DOHH2 (cell line): ENCODE measurements around the gene DSCAML1.

Experiments
- H3F3A ChIP-seq: fragments of 200-600 bp; sonication (generic), shearing (Covaris generic); 2 replicates; pipeline ENCODE4 v1.6.0; 2016; ENCODE audit warnings: antibody characterized with exemption, mild to moderate bottlenecking; ENCODE audit not compliant: control insufficient read depth, insufficient read depth
- H3K27ac ChIP-seq: fragments of 200-600 bp; sonication (generic); 2 replicates; pipeline ENCODE4 v1.5.1; 2014; ENCODE audit warnings: low read depth, mild to moderate bottlenecking, low read length, moderate library complexity
- H3K27me3 ChIP-seq: fragments of 200-600 bp; sonication (generic); 2 replicates; pipeline ENCODE4 v1.6.1; 2014; ENCODE audit warnings: mild to moderate bottlenecking, low read length, mixed read lengths; ENCODE audit not compliant: control insufficient read depth
- H3K36me3 ChIP-seq: fragments of 200-600 bp; sonication (generic); 2 replicates; pipeline ENCODE4 v1.6.1; 2014; ENCODE audit warnings: mild to moderate bottlenecking, low read length, moderate library complexity, mixed read lengths; ENCODE audit not compliant: control insufficient read depth
- H3K4me1 ChIP-seq: fragments of 200-600 bp; sonication (generic); 2 replicates; pipeline ENCODE4 v1.6.1; 2014; ENCODE audit warnings: mild to moderate bottlenecking, low read length, mixed read lengths; ENCODE audit not compliant: control insufficient read depth
- H3K4me2 ChIP-seq: fragments of 200-600 bp; sonication (generic); 2 replicates; pipeline ENCODE4 v1.6.0; 2014; ENCODE audit warnings: mild to moderate bottlenecking, low read length, moderate library complexity
- H3K4me3 ChIP-seq: fragments of 200-600 bp; sonication (generic); 2 replicates; pipeline ENCODE4 v1.5.1; 2014; ENCODE audit warnings: mild to moderate bottlenecking, low read length, mixed read lengths
- H3K79me2 ChIP-seq: fragments of 200-600 bp; sonication (generic); 2 replicates; pipeline ENCODE4 v1.6.1; 2014; ENCODE audit warnings: mild to moderate bottlenecking, low read length, mixed read lengths; ENCODE audit not compliant: control insufficient read depth
- H3K9me2 ChIP-seq: fragments of 200-600 bp; sonication (generic); replicated peaks from 2 replicates; pipeline ENCODE4 v1.6.1; 2014; ENCODE audit warnings: mild to moderate bottlenecking, low read length, mixed read lengths; ENCODE audit not compliant: control insufficient read depth
- H3K9me3 ChIP-seq: fragments of 200-600 bp; sonication (generic); 2 replicates; pipeline ENCODE4 v1.6.1; 2014; ENCODE audit warnings: antibody characterized with exemption, low read length, mixed read lengths; ENCODE audit not compliant: control insufficient read depth, insufficient read depth
- H4K20me1 ChIP-seq: fragments of 200-600 bp; sonication (generic); 2 replicates; pipeline ENCODE4 v1.6.0; 2014; ENCODE audit warnings: low read depth, mild to moderate bottlenecking, antibody characterized with exemption, low read length, moderate library complexity; ENCODE audit not compliant: control insufficient read depth, insufficient read depth
- EZH2phosphoT487 ChIP-seq: fragments of 200-600 bp; sonication (generic); IDR thresholded peaks from 2 replicates; pipeline ENCODE4 v1.6.1; 2017; ENCODE audit warnings: borderline replicate concordance, mild to moderate bottlenecking, antibody characterized with exemption, low read length, moderate library complexity, mixed read lengths
- TF ChIP-seq, protein P1 (sequence below): fragments of 200-600 bp; sonication (generic); IDR thresholded peaks from one replicate; pipeline ENCODE4 v1.5.1; 2014; ENCODE audit warnings: antibody characterized with exemption, mild to moderate bottlenecking, low read depth, low read length; ENCODE audit not compliant: poor library complexity, severe bottlenecking

DSCAML1 gene

DNA sequence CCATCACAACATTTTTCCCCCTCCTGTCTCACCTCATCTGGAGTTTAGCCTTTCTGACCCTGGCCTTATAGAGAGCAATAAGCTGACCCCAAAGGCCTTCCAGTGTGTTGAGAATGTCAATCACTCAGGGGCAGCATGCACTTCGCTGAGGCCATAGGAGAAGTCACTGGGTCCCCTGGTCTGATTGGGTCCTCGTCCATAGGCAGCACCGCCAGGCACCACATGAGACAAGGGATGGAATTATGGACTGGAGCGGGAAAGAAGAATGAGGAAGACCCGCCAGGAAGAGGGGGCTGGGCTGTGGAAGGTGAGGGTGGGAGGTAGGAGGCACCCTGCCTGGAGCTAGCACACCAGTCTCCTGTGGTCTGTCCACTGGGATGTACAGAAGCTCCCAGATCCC lies 72.9 kb downstream of the DSCAML1 start:
- no peaks in the 10 kb centered on the region for H3K9me3 ChIP-seq
- no peak overlapping the region for H3K4me2 ChIP-seq
- no peaks in the 10 kb centered on the region for H3K27me3 ChIP-seq
- no peaks in the 10 kb centered on the region for H3K9me2 ChIP-seq
- no peaks in the 10 kb centered on the region for H3K4me1 ChIP-seq
- H4K20me1 ChIP-seq, result no peaks in the 10 kb centered on the region
- no peaks in the 10 kb centered on the region for H3F3A ChIP-seq
- H3K4me3 ChIP-seq, result no peak overlapping the region
- H3K79me2 ChIP-seq, result no peaks in the 10 kb centered on the region
- no peak overlapping the region for H3K27ac ChIP-seq
- TF ChIP-seq EZH2phosphoT487, result no peak
- no peaks in the 10 kb centered on the region for H3K36me3 ChIP-seq

DNA sequence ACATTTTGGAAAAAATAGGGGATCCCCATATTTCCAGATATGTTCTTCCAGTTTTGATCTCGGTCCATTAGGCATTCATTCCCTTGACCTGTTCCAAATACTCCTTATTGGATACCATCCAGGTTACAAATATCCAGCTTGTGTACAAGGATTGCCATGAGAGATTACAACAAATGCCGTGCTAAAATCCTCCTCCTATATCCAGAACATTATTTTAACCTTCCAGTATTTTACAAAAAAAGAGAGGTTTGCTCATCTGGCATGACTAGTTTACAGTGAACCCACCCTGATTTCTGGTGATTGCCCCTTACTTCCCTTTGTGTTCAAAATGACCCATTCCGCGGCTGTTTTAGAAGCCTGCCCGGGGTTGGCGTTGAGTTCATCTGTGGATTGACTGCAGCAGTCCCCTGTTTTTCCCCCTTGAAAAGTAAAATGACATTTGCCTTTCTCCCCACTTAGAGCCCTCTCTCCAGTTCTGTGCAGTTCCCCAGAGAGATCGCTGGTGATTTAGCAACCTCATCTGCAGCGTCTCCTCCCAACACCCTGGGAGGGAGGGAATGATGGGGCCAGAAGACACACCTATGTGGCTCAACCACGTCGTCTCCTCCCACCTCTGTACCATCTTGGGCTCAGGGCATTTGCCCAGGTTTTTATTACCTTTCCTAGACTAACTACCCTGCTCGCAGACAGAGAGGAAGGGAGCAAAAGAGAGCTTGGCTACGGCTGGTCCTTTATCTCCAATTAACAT lies 73.6 kb downstream of the DSCAML1 start:
- no peaks in the 10 kb centered on the region for H3F3A ChIP-seq
- no peaks in the 10 kb centered on the region for H3K9me2 ChIP-seq
- no peak overlapping the region for H3K4me2 ChIP-seq
- no peaks in the 10 kb centered on the region for H4K20me1 ChIP-seq
- H3K27me3 ChIP-seq, result no peaks in the 10 kb centered on the region
- H3K27ac ChIP-seq, result no peak overlapping the region
- no peaks in the 10 kb centered on the region for H3K4me1 ChIP-seq
- H3K9me3 ChIP-seq, result no peaks in the 10 kb centered on the region
- H3K36me3 ChIP-seq, result no peaks in the 10 kb centered on the region
- TF ChIP-seq, protein P1, sequence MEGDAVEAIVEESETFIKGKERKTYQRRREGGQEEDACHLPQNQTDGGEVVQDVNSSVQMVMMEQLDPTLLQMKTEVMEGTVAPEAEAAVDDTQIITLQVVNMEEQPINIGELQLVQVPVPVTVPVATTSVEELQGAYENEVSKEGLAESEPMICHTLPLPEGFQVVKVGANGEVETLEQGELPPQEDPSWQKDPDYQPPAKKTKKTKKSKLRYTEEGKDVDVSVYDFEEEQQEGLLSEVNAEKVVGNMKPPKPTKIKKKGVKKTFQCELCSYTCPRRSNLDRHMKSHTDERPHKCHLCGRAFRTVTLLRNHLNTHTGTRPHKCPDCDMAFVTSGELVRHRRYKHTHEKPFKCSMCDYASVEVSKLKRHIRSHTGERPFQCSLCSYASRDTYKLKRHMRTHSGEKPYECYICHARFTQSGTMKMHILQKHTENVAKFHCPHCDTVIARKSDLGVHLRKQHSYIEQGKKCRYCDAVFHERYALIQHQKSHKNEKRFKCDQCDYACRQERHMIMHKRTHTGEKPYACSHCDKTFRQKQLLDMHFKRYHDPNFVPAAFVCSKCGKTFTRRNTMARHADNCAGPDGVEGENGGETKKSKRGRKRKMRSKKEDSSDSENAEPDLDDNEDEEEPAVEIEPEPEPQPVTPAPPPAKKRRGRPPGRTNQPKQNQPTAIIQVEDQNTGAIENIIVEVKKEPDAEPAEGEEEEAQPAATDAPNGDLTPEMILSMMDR, result no peak
- TF ChIP-seq EZH2phosphoT487, result no peak
- no peak overlapping the region for H3K4me3 ChIP-seq
- H3K79me2 ChIP-seq, result no peaks in the 10 kb centered on the region

DNA sequence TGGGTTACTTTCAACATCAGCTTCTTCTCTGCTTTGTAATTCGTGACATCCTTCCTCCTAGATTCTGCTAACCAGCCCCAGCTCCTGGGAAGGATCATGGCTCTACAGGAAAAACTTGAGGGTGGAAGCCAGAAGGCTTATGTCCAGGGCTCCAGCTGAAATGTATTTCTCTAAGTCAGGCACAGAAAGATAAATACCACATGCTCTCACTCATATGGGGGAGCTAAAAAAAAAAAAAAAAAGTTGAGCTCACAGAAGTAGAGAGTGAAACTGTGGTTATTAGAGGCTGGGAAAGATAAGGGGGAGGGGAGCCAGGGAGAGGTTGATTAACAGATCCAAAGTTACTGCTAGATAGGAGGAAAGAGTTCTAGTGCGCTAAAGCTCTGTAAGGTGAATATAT lies 74.9 kb downstream of the DSCAML1 start:
- Histone ChIP-seq H3K4me1 (no peaks in the 10 kb centered on the region), H3K4me3 (no peak overlapping the region), H3K9me2 (no peaks in the 10 kb centered on the region), H3K27me3 (no peaks in the 10 kb centered on the region), H3K4me2 (no peak overlapping the region), H3K36me3 (no peaks in the 10 kb centered on the region), H3K27ac (no peak overlapping the region), H3K79me2 (no peaks in the 10 kb centered on the region), H4K20me1 (no peaks in the 10 kb centered on the region), H3F3A (no peaks in the 10 kb centered on the region), H3K9me3 (no peaks in the 10 kb centered on the region)
- no peak for TF ChIP-seq EZH2phosphoT487
- TF ChIP-seq, protein P1, result no peak

DNA sequence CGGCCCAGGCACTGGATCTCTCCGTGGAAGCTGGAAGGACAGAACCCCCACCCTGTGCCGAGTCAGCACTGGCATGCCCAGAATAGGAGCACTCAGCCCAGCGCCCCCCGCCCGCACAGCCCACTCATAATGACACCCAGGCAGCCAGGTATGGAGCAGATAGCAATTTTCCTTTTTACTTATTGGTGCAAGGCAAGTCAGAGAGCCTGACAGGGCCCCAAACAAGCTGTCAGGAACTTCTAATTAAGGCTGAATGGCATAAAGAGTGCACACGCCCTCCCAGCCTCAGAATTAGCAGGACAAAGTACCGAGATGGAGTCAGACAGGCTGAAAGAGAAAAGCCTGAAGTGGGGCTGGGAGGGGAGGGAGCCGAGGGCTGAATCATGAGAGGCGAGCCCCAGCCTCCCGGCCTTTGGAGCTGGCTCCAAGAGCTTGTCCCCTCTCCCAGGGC lies 76.9 kb downstream of the DSCAML1 start:
- TF ChIP-seq EZH2phosphoT487, result no peak
- TF ChIP-seq, protein P1, result no peak
- Histone ChIP-seq H3K4me3 (no peak overlapping the region), H3K9me3 (no peaks in the 10 kb centered on the region), H4K20me1 (no peaks in the 10 kb centered on the region), H3K9me2 (no peaks in the 10 kb centered on the region), H3K36me3 (no peaks in the 10 kb centered on the region), H3K27ac (no peak overlapping the region), H3K27me3 (peaks cover 5% of the 10 kb centered on the region), H3K4me2 (no peak overlapping the region), H3K79me2 (no peaks in the 10 kb centered on the region), H3K4me1 (peaks cover 8% of the 10 kb centered on the region), H3F3A (no peaks in the 10 kb centered on the region)
